GM18505 (cell line): ENCODE data around the gene PFKFB2.
A peak's percentile ranks its signal among the peaks of the same experiment; 100 is the strongest.
"Not testable (repeated sequence)": the region's sequence is repeated elsewhere in the genome, so short reads cannot be mapped to it uniquely, and the experiment has no call there.

ENCODE experiments used
- ATAC-seq: cut with Tn5 transposase; IDR thresholded peaks from one replicate; pipeline ENCODE4 v1.9.1; 2021; ENCODE audit not compliant: unreplicated experiment
- POLR2A ChIP-seq: IDR thresholded peaks from 4 replicates; pipeline ENCODE4 v1.6.1; 2011; ENCODE audit warnings: borderline replicate concordance; ENCODE audit not compliant: insufficient read depth, insufficient read length; ENCODE audit errors: extremely low read depth

The PFKFB2 gene

GRCh38 chr1:207039380-207040180, 13.5 kb upstream of the PFKFB2 start:
- no peak for ATAC-seq
- TF ChIP-seq POLR2A, result no peak

GRCh38 chr1:207040181-207040533, 12.9 kb upstream of the PFKFB2 start:
- TF ChIP-seq POLR2A, result no peak
- ATAC-seq, result no peak

- not testable (repeated sequence) for ATAC-seq
Measured at GRCh38 chr1:207041397-207041796, 11.7 kb upstream of the PFKFB2 start.

GRCh38 chr1:207045453-207045852, 7.6 kb upstream of the PFKFB2 start:
- no peak for TF ChIP-seq POLR2A
- ATAC-seq, result no peak

- ATAC-seq, result no peak
- TF ChIP-seq POLR2A, result no peak
Measured at GRCh38 chr1:207047505-207047904, 5.6 kb upstream of the PFKFB2 start.

GRCh38 chr1:207048041-207048440, 5.0 kb upstream of the PFKFB2 start:
- ATAC-seq, result no peak
- TF ChIP-seq POLR2A, result no peak

- ATAC-seq, result no peak
- TF ChIP-seq POLR2A, result no peak
Measured at GRCh38 chr1:207049054-207049453, 4.0 kb upstream of the PFKFB2 start.

- no peak for ATAC-seq
- TF ChIP-seq POLR2A, result no peak
Measured at GRCh38 chr1:207049514-207049913, 3.6 kb upstream of the PFKFB2 start.

GRCh38 chr1:207049974-207050391, 3.1 kb upstream of the PFKFB2 start:
- no peak for ATAC-seq

GRCh38 chr1:207050480-207051190, 2.4 kb upstream of the PFKFB2 start:
- ATAC-seq, result peak; percentile 55
- TF ChIP-seq POLR2A, result peak; percentile 68

More at GRCh38 chr1:207049974-207050391, 3.1 kb upstream of the PFKFB2 start:
- TF ChIP-seq POLR2A, result no peak

GRCh38 chr1:207051191-207051943, 1.7 kb upstream of the PFKFB2 start, which contains the start of gene YOD1:
Gene YOD1, minus strand, starts transcription at chr1:207051208. Its CDS starts 178 bp downstream, at chr1:207051030.
- ATAC-seq, result no peak

GRCh38 chr1:207054491-207054890, 1.4 kb downstream of the PFKFB2 start:
- no peak for ATAC-seq
- TF ChIP-seq POLR2A, result no peak

More at GRCh38 chr1:207051191-207051943, 1.7 kb upstream of the PFKFB2 start, which contains the start of gene YOD1:
- no peak for TF ChIP-seq POLR2A

GRCh38 chr1:207055386-207056001, 2.4 kb downstream of the PFKFB2 start:
- ATAC-seq, result no peak
- no peak for TF ChIP-seq POLR2A

- ATAC-seq, result no peak
- no peak for TF ChIP-seq POLR2A
Measured at GRCh38 chr1:207056673-207057072, 3.6 kb downstream of the PFKFB2 start.

GRCh38 chr1:207058252-207058651, 5.2 kb downstream of the PFKFB2 start:
- no peak for TF ChIP-seq POLR2A

More at GRCh38 chr1:207058252-207058651, 5.2 kb downstream of the PFKFB2 start:
- ATAC-seq, result no peak
